A549 (cell line): ENCODE data around the gene ALAS1. TPM values are rescaled to one million over a fixed set of nuclear protein-coding genes. Genes with fewer than 3 reads are reported as not detected.

Source experiments
- ATAC-seq, 2 experiments: fragments of 200-7000 bp in 1 of 2; fragments of >200 bp in 1 of 2; cut with Nextera tagmentation in 1 of 2; cut with Tn5 transposase in 1 of 2; 3 replicates each; pipeline versions ENCODE4 v1.8.0 to v1.9.1; 2018 to 2020; ENCODE audit warnings: mild to moderate bottlenecking in 1 of 2, moderate library complexity in 1 of 2
- CTCF ChIA-PET: fragments of 300-600 bp; sonication (Branson Sonifier 250); formaldehyde crosslinking; extraction: SDS; loops from one replicate; lab custom pipeline; 2021; ENCODE audit warnings: antibody characterized with exemption, inconsistent platforms; lab: Yijun Ruan, JAX
- POLR2A ChIA-PET: fragments of 350-600 bp; formaldehyde crosslinking; extraction: SDS; loops from one replicate; lab custom pipeline; 2021; ENCODE audit warnings: antibody characterized with exemption, inconsistent platforms; lab: Yijun Ruan, JAX
- DNase-seq, 2 experiments: peaks; one replicate each; pipeline versions ENCODE4 v3.0.0 to v3.0.0-alpha.2; 2011 to 2016; ENCODE audit warnings: low read depth in 1 of 2, low spot score in 1 of 2
- FAIRE-seq: peaks from 2 replicates; lab custom pipeline; 2011; peaks lifted over from hg19 to GRCh38; lab: Jason Lieb, UNC
- H3K27ac ChIP-seq, 2 experiments: fragments of >200 bp; sonication (Bioruptor Twin); formaldehyde crosslinking; 3 replicates each; pipeline ENCODE4 v1.5.1; 2016 to 2017
- H3K4me1 ChIP-seq: fragments of >200 bp; sonication (Bioruptor Twin); formaldehyde crosslinking; 3 replicates; pipeline ENCODE4 v1.6.1; 2016
- H3K4me2 ChIP-seq: fragments of >200 bp; sonication (Bioruptor Twin); formaldehyde crosslinking; 3 replicates; pipeline ENCODE4 v1.6.1; 2016
- H3K4me3 ChIP-seq: fragments of >200 bp; sonication (Bioruptor Twin); formaldehyde crosslinking; 3 replicates; pipeline ENCODE4 v1.5.1; 2016
- H3K9me3 ChIP-seq: fragments of >200 bp; sonication (Bioruptor Twin); formaldehyde crosslinking; 3 replicates; pipeline ENCODE4 v1.6.1; 2016
- CBX8 ChIP-seq: fragments of 200-600 bp; sonication (generic); IDR thresholded peaks from 2 replicates; pipeline ENCODE4 v1.6.1; 2016
- CEBPB ChIP-seq, 2 experiments: fragments of >200 bp in 1 of 2; sonication (Bioruptor Twin) in 1 of 2; formaldehyde crosslinking in 1 of 2; IDR thresholded peaks; 2 replicates each; pipeline ENCODE4 v1.6.1; 2012 to 2016
- EP300 ChIP-seq, 2 experiments: fragments of >200 bp; sonication (Bioruptor Twin); formaldehyde crosslinking; IDR thresholded peaks; 2 replicates in 1 of 2; 3 replicates in 1 of 2; pipeline ENCODE4 v1.6.1; 2016 to 2017
- ESRRA ChIP-seq: fragments of 150-350 bp; IDR thresholded peaks from 2 replicates; pipeline ENCODE4 v1.6.1; 2014; ENCODE audit warnings: mild to moderate bottlenecking, low read length, borderline replicate concordance
- GATA3 ChIP-seq: IDR thresholded peaks from 2 replicates; pipeline ENCODE4 v1.6.1; 2012; ENCODE audit warnings: borderline replicate concordance
- HMGXB4 ChIP-seq: fragments of 250-450 bp; sonication (Bioruptor Pico); IDR thresholded peaks from 2 replicates; pipeline ENCODE4 v1.5.0; 2021; ENCODE audit warnings: mild to moderate bottlenecking, moderate library complexity, borderline replicate concordance
- HOXA7 ChIP-seq: fragments of 250-450 bp; sonication (Bioruptor Pico); IDR thresholded peaks from 2 replicates; pipeline ENCODE4 v1.5.0; 2020; ENCODE audit warnings: mild to moderate bottlenecking, moderate library complexity
- HOXB13 ChIP-seq: fragments of 250-450 bp; sonication (Bioruptor Pico); IDR thresholded peaks from 2 replicates; pipeline ENCODE4 v1.5.0; 2020; ENCODE audit warnings: low read depth, mild to moderate bottlenecking, moderate library complexity
- KDM1A ChIP-seq: fragments of 200-600 bp; sonication (generic); IDR thresholded peaks from 2 replicates; pipeline ENCODE4 v1.6.1; 2016; ENCODE audit warnings: low read depth, mild to moderate bottlenecking
- MYC ChIP-seq: IDR thresholded peaks from 2 replicates; pipeline ENCODE4 v1.6.1; 2012; ENCODE audit warnings: mild to moderate bottlenecking, inconsistent platforms, low read length, improper control_type of control experiment, borderline replicate concordance
- PHF8 ChIP-seq: fragments of 200-600 bp; sonication (generic); IDR thresholded peaks from 2 replicates; pipeline ENCODE4 v1.6.1; 2016; ENCODE audit warnings: low read depth, mild to moderate bottlenecking, antibody characterized with exemption, moderate library complexity, borderline replicate concordance
- POLR2AphosphoS2 ChIP-seq: conservative IDR thresholded peaks from 2 replicates; pipeline ENCODE4 v1.6.1; 2012; ENCODE audit warnings: low read length, improper control_type of control experiment, inconsistent platforms
- REST ChIP-seq: fragments of 200-600 bp; sonication (generic); IDR thresholded peaks from 2 replicates; pipeline ENCODE4 v1.6.1; 2016; ENCODE audit warnings: antibody characterized with exemption, mild to moderate bottlenecking, moderate library complexity
- RFX5 ChIP-seq: fragments of 450-650 bp; IDR thresholded peaks from 2 replicates; pipeline ENCODE4 v1.7.1; 2014; ENCODE audit warnings: antibody characterized with exemption, mild to moderate bottlenecking, moderate library complexity
- SMC3 ChIP-seq: fragments of >200 bp; sonication (Bioruptor Twin); formaldehyde crosslinking; IDR thresholded peaks from 3 replicates; pipeline ENCODE4 v1.6.1; 2018; ENCODE audit warnings: inconsistent platforms
- SREBF2 ChIP-seq: fragments of 450-650 bp; IDR thresholded peaks from 2 replicates; pipeline ENCODE4 v1.6.1; 2014; ENCODE audit warnings: mild to moderate bottlenecking, moderate library complexity
- TP53 ChIP-seq: fragments of 250-450 bp; sonication (Bioruptor Pico); IDR thresholded peaks from 2 replicates; pipeline ENCODE4 v1.5.0; 2021; ENCODE audit warnings: mild to moderate bottlenecking, moderate library complexity
- WGBS: methylation state at CpG from one replicate; pipeline ENCODE4 v1.1.6; 2017; ENCODE audit errors: missing lambda C conversion rate; 5-methylcytosine and 5-hydroxymethylcytosine counted together
- polyA plus RNA-seq, 4 experiments: library from polyadenylated mRNA; depleted of rRNA in 3 of 4; stranded (reverse); fragments of >200 nt; fragmentation: RNase III in 1 of 4; extraction: RNeasy Plus Mini Kit Qiagen cat#74134 plus additional on column Dnase treatment in 1 of 4; gene quantifications; 2 replicates in 3 of 4; 3 replicates in 1 of 4; pipeline ENCODE4 v1.2.3, GENCODE V29; 2011 to 2017
- TF ChIP-seq, protein P1 (sequence below): fragments of >200 bp; sonication (Bioruptor Twin); formaldehyde crosslinking; IDR thresholded peaks from 2 replicates; pipeline ENCODE4 v1.6.1; 2016
- TF ChIP-seq, protein P2 (sequence below): IDR thresholded peaks from 2 replicates; pipeline ENCODE4 v1.6.1; 2012; ENCODE audit warnings: low read depth, borderline replicate concordance
- TF ChIP-seq, protein P3 (sequence below): IDR thresholded peaks from 2 replicates; pipeline ENCODE4 v1.6.1; 2012

Gene ALAS1
- polyA plus RNA-seq, 2 of the 4 experiments (the other 2 are of a cell fraction) = 56.8 to 63.7 TPM

GRCh38 chr3:52248165-52248541 lies 50.2 kb downstream of the ALAS1 start (continued):
- no peak for TF ChIP-seq RFX5

DNA sequence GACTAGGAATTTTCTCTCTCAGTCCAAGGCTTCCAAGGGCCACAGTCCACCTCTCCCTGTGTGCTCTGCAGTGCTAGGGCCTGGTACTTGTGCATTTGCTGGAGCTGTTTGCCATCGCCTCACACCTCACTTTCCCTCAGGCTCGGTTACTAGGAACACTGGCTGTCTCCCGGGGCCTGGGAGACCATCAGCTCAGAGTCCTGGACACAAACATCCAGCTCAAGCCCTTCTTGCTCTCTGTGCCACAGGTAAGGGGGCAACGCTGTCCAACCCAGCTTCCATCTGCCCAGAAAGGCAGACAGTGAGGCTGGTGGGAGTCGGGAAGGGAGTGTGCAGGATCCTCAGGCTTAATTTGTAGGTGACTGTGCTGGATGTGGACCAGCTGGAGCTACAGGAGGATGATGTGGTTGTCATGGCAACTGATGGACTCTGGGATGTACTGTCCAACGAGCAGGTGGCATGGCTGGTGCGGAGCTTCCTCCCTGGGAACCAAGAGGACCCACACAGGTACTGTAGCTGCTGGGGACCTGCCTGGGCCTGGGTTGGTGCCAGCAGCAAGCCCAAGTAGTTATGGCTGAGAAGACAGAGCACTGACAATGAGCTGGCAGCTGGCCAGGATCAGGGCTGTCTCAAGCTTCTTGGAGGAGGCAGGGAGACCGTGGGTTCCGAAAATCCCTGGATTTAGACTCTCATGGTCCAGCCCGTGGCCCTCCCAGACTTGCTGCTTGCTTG lies 51.0 kb downstream of the ALAS1 start:
- WGBS = 86% methylated on average over 6 of the region's 10 CpGs
- ATAC-seq (no peak), DNase-seq (no peak), FAIRE-seq (no peak)
- Histone ChIP-seq H3K4me2 (no peak overlapping the region), H3K4me1 (peaks cover 5% of the 10 kb centered on the region; the same call in 2 of the 3 replicates), H3K9me3 (no peaks in the 10 kb centered on the region), H3K4me3 (no peak overlapping the region), H3K27ac (no peak overlapping the region)
- TF ChIP-seq SREBF2 (no peak), CEBPB (IDR thresholded peaks at IDR 0.05) (no peak), REST (no peak), GATA3 (no peak), TP53 (CRISPR knock-in tag) (no peak), KDM1A (no peak), HMGXB4 (CRISPR knock-in tag) (no peak), EP300 (IDR thresholded peaks at IDR 0.05) (no peak), HOXB13 (no peak), HOXA7 (CRISPR knock-in tag) (no peak)
- TF ChIP-seq, protein P1, sequence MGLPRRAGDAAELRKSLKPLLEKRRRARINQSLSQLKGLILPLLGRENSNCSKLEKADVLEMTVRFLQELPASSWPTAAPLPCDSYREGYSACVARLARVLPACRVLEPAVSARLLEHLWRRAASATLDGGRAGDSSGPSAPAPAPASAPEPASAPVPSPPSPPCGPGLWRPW = no peak
- ChIA-PET POLR2A (interaction anchor here (1.1 to 1.7 kb wide), 2 partner anchors 10 to 11 kb away, joined by 3 to 5 read pairs; partner anchors contain the start of gene TWF2), CTCF (interaction anchor here (0.9 to 3.3 kb wide), 7 partner anchors 11 to 90 kb away, joined by 3 to 19 read pairs (median 7); partner anchors contain the start of genes TWF2 and WDR82)

GRCh38 chr3:52249683-52250082 lies 51.7 kb downstream of the ALAS1 start:
- Histone ChIP-seq H3K4me2 (no peak overlapping the region), H3K27ac (no peak overlapping the region), H3K4me3 (no peak overlapping the region), H3K9me3 (no peaks in the 10 kb centered on the region), H3K4me1 (peaks cover 5% of the 10 kb centered on the region; the same call in 2 of the 3 replicates)
- ChIA-PET CTCF (interaction anchor here (1.4 to 3.3 kb wide), 4 partner anchors 12 to 50 kb away, joined by 3 to 19 read pairs (median 7); partner anchors contain the start of gene TWF2), POLR2A (no interaction called here)
- 100% methylated on average over 3 of the region's 6 CpGs for WGBS
- FAIRE-seq (no peak), DNase-seq (no peak), ATAC-seq (no peak)
- TF ChIP-seq PHF8 = no peak
- TF ChIP-seq, protein P2, sequence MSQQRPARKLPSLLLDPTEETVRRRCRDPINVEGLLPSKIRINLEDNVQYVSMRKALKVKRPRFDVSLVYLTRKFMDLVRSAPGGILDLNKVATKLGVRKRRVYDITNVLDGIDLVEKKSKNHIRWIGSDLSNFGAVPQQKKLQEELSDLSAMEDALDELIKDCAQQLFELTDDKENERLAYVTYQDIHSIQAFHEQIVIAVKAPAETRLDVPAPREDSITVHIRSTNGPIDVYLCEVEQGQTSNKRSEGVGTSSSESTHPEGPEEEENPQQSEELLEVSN = no peak
- TF ChIP-seq, protein P3, sequence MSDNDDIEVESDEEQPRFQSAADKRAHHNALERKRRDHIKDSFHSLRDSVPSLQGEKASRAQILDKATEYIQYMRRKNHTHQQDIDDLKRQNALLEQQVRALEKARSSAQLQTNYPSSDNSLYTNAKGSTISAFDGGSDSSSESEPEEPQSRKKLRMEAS = no peak
- no peak for TF ChIP-seq SREBF2
- TF ChIP-seq SMC3 = no peak
- TF ChIP-seq POLR2AphosphoS2 = no peak
- no peak for TF ChIP-seq CBX8
- TF ChIP-seq ESRRA = no peak
- no peak for TF ChIP-seq MYC
